Endothelial cell (in vitro differentiated cells): Measurements from ENCODE around the gene TLR6. TPM values are rescaled to one million over a fixed set of nuclear protein-coding genes. Genes with fewer than 3 reads are reported as not detected.

Experiments used
- DNase-seq: peaks from one replicate; pipeline ENCODE4 v3.0.0; 2021; ENCODE audit warnings: low spot score
- H3K27ac Mint-ChIP-seq: one replicate; pipeline ENCODE4 v1.8.0; 2021; ENCODE audit warnings: mixed read lengths, inconsistent platforms; ENCODE audit not compliant: unreplicated experiment
- H3K27me3 Mint-ChIP-seq: one replicate; pipeline ENCODE4 v1.8.0; 2021; ENCODE audit warnings: mild to moderate bottlenecking, moderate library complexity, mixed read lengths, inconsistent platforms; ENCODE audit not compliant: unreplicated experiment
- H3K36me3 Mint-ChIP-seq: one replicate; pipeline ENCODE4 v1.8.0; 2021; ENCODE audit warnings: mild to moderate bottlenecking, low read depth, mixed read lengths, inconsistent platforms; ENCODE audit not compliant: unreplicated experiment
- H3K4me1 Mint-ChIP-seq: one replicate; pipeline ENCODE4 v1.8.0; 2021; ENCODE audit warnings: mild to moderate bottlenecking, mixed read lengths, inconsistent platforms; ENCODE audit not compliant: unreplicated experiment
- H3K4me3 Mint-ChIP-seq: one replicate; pipeline ENCODE4 v1.8.0; 2021; ENCODE audit warnings: mild to moderate bottlenecking, mixed read lengths, inconsistent platforms; ENCODE audit not compliant: unreplicated experiment
- H3K9me3 Mint-ChIP-seq: one replicate; pipeline ENCODE4 v1.8.0; 2021; ENCODE audit warnings: mixed read lengths, inconsistent platforms; ENCODE audit not compliant: unreplicated experiment
- CTCF ChIP-seq: fragments of 200-600 bp; sonication (generic); IDR thresholded peaks from one replicate; pipeline ENCODE4 v1.5.0; 2021; ENCODE audit warnings: antibody characterized with exemption; ENCODE audit not compliant: unreplicated experiment
- total RNA-seq: library from RNA; stranded (reverse); fragmentation: NEBNext Ultra II Directional; extraction: Animal tissue kit (Norgen Biotek cat#: 25700); gene quantifications from one replicate; pipeline ENCODE4 v1.2.1, GENCODE V29; 2021; ENCODE audit not compliant: unreplicated experiment

TLR6 gene
- total RNA-seq, 1 donor from 2014 or later: 0.85 TPM

- H3K36me3 Mint-ChIP-seq: no peaks in the 10 kb centered on the region
- no peak for TF ChIP-seq CTCF
- H3K4me1 Mint-ChIP-seq: peaks cover 6% of the 10 kb centered on the region
- no peak for DNase-seq
- no peak overlapping the region for H3K4me3 Mint-ChIP-seq
- no peaks in the 10 kb centered on the region for H3K9me3 Mint-ChIP-seq
- H3K27ac Mint-ChIP-seq: no peak overlapping the region
- H3K27me3 Mint-ChIP-seq: no peaks in the 10 kb centered on the region
Observed at GRCh38 chr4:38861791-38862190, 5.2 kb upstream of the TLR6 start.

DNA sequence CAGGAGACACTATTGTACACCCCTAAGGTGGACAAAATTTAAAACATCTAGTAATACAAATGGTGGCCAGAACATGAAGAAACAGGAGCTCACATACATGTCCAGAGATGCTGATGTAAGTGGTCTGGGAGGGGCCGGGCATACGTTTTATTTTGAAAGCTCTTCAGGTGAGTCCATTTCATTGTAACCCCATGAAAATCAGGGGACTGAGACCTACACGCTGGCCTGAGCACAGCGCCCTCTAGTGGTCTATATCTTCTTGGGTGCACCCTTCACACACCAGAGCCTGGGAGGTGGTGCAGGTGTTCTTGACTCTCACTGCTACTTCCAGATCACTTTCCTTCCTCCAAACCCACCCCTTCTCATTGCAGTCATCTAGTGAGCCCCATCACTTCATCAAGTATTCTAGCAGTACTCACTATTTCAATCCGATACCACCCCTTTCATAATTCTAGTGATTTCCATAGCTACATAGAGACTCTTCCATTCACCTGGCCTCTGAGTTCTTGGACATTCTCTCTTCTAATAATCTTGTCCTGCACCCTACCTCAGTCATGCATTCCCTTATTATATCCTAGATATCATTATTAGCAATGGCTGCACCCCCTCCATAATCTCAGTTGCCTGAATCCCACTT is 4.3 kb upstream of the TLR6 start:
- Mint-ChIP-seq H3K27me3 (no peaks in the 10 kb centered on the region), H3K9me3 (no peaks in the 10 kb centered on the region), H3K4me1 (peaks cover 6% of the 10 kb centered on the region), H3K4me3 (no peak overlapping the region), H3K36me3 (no peaks in the 10 kb centered on the region), H3K27ac (no peak overlapping the region)
- TF ChIP-seq CTCF: peak; percentile 81
- DNase-seq: peak; percentile 63

- no peaks in the 10 kb centered on the region for H3K9me3 Mint-ChIP-seq
- no peak for DNase-seq
- no peak overlapping the region for H3K27ac Mint-ChIP-seq
- H3K27me3 Mint-ChIP-seq: no peaks in the 10 kb centered on the region
- H3K4me3 Mint-ChIP-seq: no peak overlapping the region
- no peaks in the 10 kb centered on the region for H3K36me3 Mint-ChIP-seq
- TF ChIP-seq CTCF: no peak
- H3K4me1 Mint-ChIP-seq: peaks cover 6% of the 10 kb centered on the region
Observed at GRCh38 chr4:38859501-38859900, 2.9 kb upstream of the TLR6 start.

GRCh38 chr4:38858097-38858420 is 1.4 kb upstream of the TLR6 start:
- TF ChIP-seq CTCF: no peak
- no peak overlapping the region for H3K4me3 Mint-ChIP-seq
- no peaks in the 10 kb centered on the region for H3K27me3 Mint-ChIP-seq
- H3K36me3 Mint-ChIP-seq: no peaks in the 10 kb centered on the region
- no peak overlapping the region for H3K27ac Mint-ChIP-seq
- H3K4me1 Mint-ChIP-seq: peaks cover 6% of the 10 kb centered on the region
- no peak for DNase-seq
- no peaks in the 10 kb centered on the region for H3K9me3 Mint-ChIP-seq

- Mint-ChIP-seq H3K9me3 (no peaks in the 10 kb centered on the region), H3K4me1 (peaks cover 6% of the 10 kb centered on the region), H3K4me3 (no peak overlapping the region), H3K27ac (no peak overlapping the region), H3K27me3 (no peaks in the 10 kb centered on the region), H3K36me3 (no peaks in the 10 kb centered on the region)
- no peak for DNase-seq
- TF ChIP-seq CTCF: no peak
Observed at GRCh38 chr4:38857354-38858096, 908 bp upstream of the TLR6 start.
